HCT116 (cell line): ENCODE results near the gene SNUPN. TPM values are rescaled to one million over a fixed set of nuclear protein-coding genes. Genes with fewer than 3 reads are reported as not detected.

Source experiments
- ATAC-seq: fragments of 200-7000 bp; cut with Tn5 transposase; 2 replicates; pipeline ENCODE4 v1.9.1; 2020; ENCODE audit warnings: mild to moderate bottlenecking, moderate library complexity
- BruUV-seq: library from RNA; stranded (reverse); fragments of 400-500 nt; replicated peaks from 2 replicates; lab custom pipeline; 2021; lab: Mats Ljungman, UMichigan
- CTCF ChIA-PET: fragments of 300-600 bp; sonication (Branson Sonifier 250); formaldehyde crosslinking; loops from one replicate; lab custom pipeline; 2021; ENCODE audit warnings: antibody characterized with exemption; lab: Charles Lee
- POLR2A ChIA-PET: fragments of 300-600, 350-600 bp; sonication (Branson Sonifier 250); formaldehyde crosslinking; loops from one replicate; lab custom pipeline; 2021; ENCODE audit warnings: antibody characterized with exemption; lab: Charles Lee
- RAD21 ChIA-PET, 2 experiments: fragments of 300-600 bp; sonication (Branson Sonifier 250); formaldehyde crosslinking; loops; one replicate each; lab custom pipeline; 2023; ENCODE audit warnings: low total read pairs in 2 of 2; ENCODE audit not compliant: uncharacterized antibody in 2 of 2, unreplicated experiment in 2 of 2, low non-redundant PET in 1 of 2; lab: Charles Lee
- DNase-seq: peaks from one replicate; pipeline ENCODE4 v3.0.0-alpha.2; 2010; ENCODE audit warnings: low read depth, low spot score
- H2AFZ ChIP-seq: fragments of 200-600 bp; shearing (Covaris generic), sonication (generic); 2 replicates; pipeline ENCODE4 v1.6.1; 2017; ENCODE audit warnings: low read depth, mixed run types, mixed read lengths, antibody characterized with exemption, low read length; ENCODE audit not compliant: poor library complexity, severe bottlenecking
- H3K27ac ChIP-seq: 2 replicates; pipeline ENCODE4 v1.5.1; 2012; ENCODE audit warnings: low read depth, low read length
- H3K27me3 ChIP-seq: fragments of 200-600 bp; sonication (generic); 2 replicates; pipeline ENCODE4 v1.6.1; 2016; ENCODE audit warnings: mixed run types, low read length, mixed read lengths; ENCODE audit not compliant: insufficient read depth
- H3K36me3 ChIP-seq, 2 experiments: fragments of 200-500 bp in 1 of 2; fragments of 200-600 bp in 1 of 2; sonication (Bioruptor generic) in 1 of 2; sonication (generic) in 1 of 2; 2 replicates each; pipeline versions ENCODE4 v1.5.1 to v1.6.1; 2014 to 2016; ENCODE audit warnings: low read length in 2 of 2, inconsistent platforms in 1 of 2, mixed read lengths in 1 of 2, mixed run types in 1 of 2; ENCODE audit not compliant: insufficient read depth in 2 of 2, control insufficient read depth in 1 of 2
- H3K4me1 ChIP-seq, 2 experiments: fragments of 200-600 bp in 1 of 2; sonication (generic) in 1 of 2; 2 replicates each; pipeline versions ENCODE4 v1.5.1 to v1.6.1; 2012 to 2017; ENCODE audit warnings: low read length in 2 of 2, inconsistent platforms in 1 of 2, mild to moderate bottlenecking in 1 of 2, mixed read lengths in 1 of 2, mixed run types in 1 of 2, moderate library complexity in 1 of 2; ENCODE audit not compliant: insufficient read depth in 2 of 2, control insufficient read depth in 1 of 2
- H3K4me2 ChIP-seq: fragments of 200-600 bp; sonication (generic); 2 replicates; pipeline ENCODE4 v1.6.1; 2017; ENCODE audit warnings: mixed run types, low read length, mixed read lengths
- H3K4me3 ChIP-seq, 2 experiments: fragments of 200-600 bp in 1 of 2; sonication (generic) in 1 of 2; replicated peaks in 1 of 2; 2 replicates each; pipeline ENCODE4 v1.5.1; 2011 to 2016; ENCODE audit warnings: low read length in 2 of 2, control low read depth in 1 of 2, low read depth in 1 of 2, mild to moderate bottlenecking in 1 of 2, mixed read lengths in 1 of 2, mixed run types in 1 of 2
- H3K79me2 ChIP-seq: fragments of 200-600 bp; sonication (generic); 2 replicates; pipeline ENCODE4 v1.6.1; 2017; ENCODE audit warnings: mild to moderate bottlenecking, mixed run types, low read length, moderate library complexity, mixed read lengths; ENCODE audit not compliant: insufficient read depth
- H3K9ac ChIP-seq: fragments of 200-600 bp; sonication (generic); 2 replicates; pipeline ENCODE4 v1.6.1; 2016; ENCODE audit warnings: low read length, mixed read lengths
- H3K9me2 ChIP-seq: fragments of 200-600 bp; sonication (generic), shearing (Covaris generic); 2 replicates; pipeline ENCODE4 v1.6.1; 2017; ENCODE audit warnings: mixed run types, mild to moderate bottlenecking, moderate library complexity; ENCODE audit not compliant: insufficient read depth
- H3K9me3 ChIP-seq, 2 experiments: fragments of 200-500 bp in 1 of 2; fragments of 200-600 bp in 1 of 2; sonication (Bioruptor generic) in 1 of 2; sonication (generic) in 1 of 2; 2 replicates each; pipeline ENCODE4 v1.6.1; 2014 to 2017; ENCODE audit warnings: low read length in 2 of 2, mixed read lengths in 2 of 2, inconsistent platforms in 1 of 2, low read depth in 1 of 2, mild to moderate bottlenecking in 1 of 2, mixed run types in 1 of 2, moderate library complexity in 1 of 2; ENCODE audit not compliant: control insufficient read depth in 1 of 2, insufficient read depth in 1 of 2
- H4K20me1 ChIP-seq: fragments of 200-600 bp; sonication (generic), shearing (Covaris generic); 2 replicates; pipeline ENCODE4 v1.6.1; 2017; ENCODE audit warnings: mixed run types, mild to moderate bottlenecking, moderate library complexity; ENCODE audit not compliant: insufficient read depth
- ATF3 ChIP-seq: IDR thresholded peaks from 2 replicates; pipeline ENCODE4 v1.6.1; 2012
- CBX3 ChIP-seq: IDR thresholded peaks from 2 replicates; pipeline ENCODE4 v1.6.1; 2012; ENCODE audit warnings: low read depth
- CEBPB ChIP-seq: IDR thresholded peaks from 2 replicates; pipeline ENCODE4 v1.6.1; 2012; ENCODE audit warnings: low read depth
- ELF1 ChIP-seq: IDR thresholded peaks from 2 replicates; pipeline ENCODE4 v1.6.1; 2012; ENCODE audit warnings: low read depth, borderline replicate concordance
- EZH2 ChIP-seq: fragments of 200-600 bp; sonication (generic); IDR thresholded peaks from 2 replicates; pipeline ENCODE4 v1.6.1; 2017; ENCODE audit warnings: antibody characterized with exemption, mixed run types
- FOSL1 ChIP-seq: IDR thresholded peaks from 2 replicates; pipeline ENCODE4 v1.6.1; 2012; ENCODE audit warnings: low read depth
- JUND ChIP-seq: IDR thresholded peaks from 2 replicates; pipeline ENCODE4 v1.6.1; 2012
- MAX ChIP-seq: IDR thresholded peaks from 2 replicates; pipeline ENCODE4 v1.6.1; 2012
- POLR2A ChIP-seq: IDR thresholded peaks from 2 replicates; pipeline ENCODE4 v1.7.0; 2011; ENCODE audit warnings: borderline replicate concordance; ENCODE audit not compliant: insufficient read depth, insufficient read length; ENCODE audit errors: extremely low read depth
- POLR2AphosphoS5 ChIP-seq: IDR thresholded peaks from 2 replicates; pipeline ENCODE4 v1.6.1; 2011; ENCODE audit warnings: mild to moderate bottlenecking, low read depth, low read length, moderate library complexity
- RAD21 ChIP-seq: IDR thresholded peaks from 2 replicates; pipeline ENCODE4 v1.6.1; 2012; ENCODE audit warnings: low read depth, mild to moderate bottlenecking
- SP1 ChIP-seq: IDR thresholded peaks from 2 replicates; pipeline ENCODE4 v1.6.1; 2012; ENCODE audit warnings: low read depth
- SRF ChIP-seq: IDR thresholded peaks from 2 replicates; pipeline ENCODE4 v1.6.1; 2012; ENCODE audit warnings: low read depth
- TCF7L2 ChIP-seq: IDR thresholded peaks from 2 replicates; pipeline ENCODE4 v1.7.0; 2011; ENCODE audit warnings: borderline replicate concordance, inconsistent platforms; ENCODE audit not compliant: insufficient read depth, insufficient read length; ENCODE audit errors: extremely low read depth
- YY1 ChIP-seq: IDR thresholded peaks from 2 replicates; pipeline ENCODE4 v1.6.1; 2011; ENCODE audit warnings: low read length, low read depth, moderate library complexity, mild to moderate bottlenecking; ENCODE audit not compliant: insufficient replicate concordance; ENCODE audit errors: extremely low read depth
- ZFX ChIP-seq: fragments of 450-650 bp; IDR thresholded peaks from 2 replicates; pipeline ENCODE4 v1.6.1; 2017
- ZNF274 ChIP-seq: fragments of 200-500 bp; sonication (Bioruptor generic); IDR thresholded peaks from 2 replicates; pipeline ENCODE4 v1.6.1; 2014; ENCODE audit warnings: mild to moderate bottlenecking, low read depth, low read length, inconsistent platforms
- intact Hi-C: fragments of 100-400 bp; cut with micrococcal nuclease; formaldehyde crosslinking; loops from 2 replicates; pipeline ENCODE4 v1.10.0; 2022
- total RNA-seq: library from RNA; stranded (reverse); gene quantifications from one replicate; pipeline ENCODE4 v1.2.1, GENCODE V29; 2021; ENCODE audit not compliant: unreplicated experiment
- TF ChIP-seq, protein P1 (sequence below): IDR thresholded peaks from 2 replicates; pipeline ENCODE4 v1.6.1; 2012; ENCODE audit warnings: low read depth
- TF ChIP-seq, protein P2 (sequence below), 3 experiments: fragments of 200-600 bp in 1 of 3; sonication (generic) in 1 of 3; IDR thresholded peaks in 2 of 3; conservative IDR thresholded peaks in 1 of 3; 2 replicates each; pipeline ENCODE4 v1.5.1; 2012 to 2017; ENCODE audit warnings: low read depth in 2 of 3, low read length in 2 of 3, antibody characterized with exemption in 1 of 3, borderline replicate concordance in 1 of 3, control low read depth in 1 of 3, mild to moderate bottlenecking in 1 of 3, mixed read lengths in 1 of 3, mixed run types in 1 of 3, moderate library complexity in 1 of 3; ENCODE audit not compliant: insufficient read depth in 1 of 3

SNUPN gene
- total RNA-seq, 1 experiment from 2014 or later: 29.8 TPM

GRCh38 chr15:75578948-75579920 is 46.3 kb downstream of the SNUPN start, which contains the start of gene PTPN9:
Gene PTPN9, minus strand, starts transcription at chr15:75579315. Its CDS starts 539 bp downstream, at chr15:75578776.
- no TSS peak for BruUV-seq
- TF ChIP-seq CEBPB (no peak), ZNF274 (no peak), EZH2 (no peak), ATF3 (no peak), POLR2AphosphoS5 (peak; percentile 63; the same call in 1 of the 2 replicates), SRF (no peak), MAX (no peak), ELF1 (no peak), RAD21 (0 out of 2 replicates have a peak, but pooled peaks have one; percentile 15), YY1 (peak; percentile 68), SP1 (no peak), FOSL1 (no peak), JUND (no peak), POLR2A (peak; percentile 38), TCF7L2 (peak; percentile 43), ZFX (no peak; the same call in 1 of the 2 replicates), CBX3 (no peak)
- TF ChIP-seq, protein P1, sequence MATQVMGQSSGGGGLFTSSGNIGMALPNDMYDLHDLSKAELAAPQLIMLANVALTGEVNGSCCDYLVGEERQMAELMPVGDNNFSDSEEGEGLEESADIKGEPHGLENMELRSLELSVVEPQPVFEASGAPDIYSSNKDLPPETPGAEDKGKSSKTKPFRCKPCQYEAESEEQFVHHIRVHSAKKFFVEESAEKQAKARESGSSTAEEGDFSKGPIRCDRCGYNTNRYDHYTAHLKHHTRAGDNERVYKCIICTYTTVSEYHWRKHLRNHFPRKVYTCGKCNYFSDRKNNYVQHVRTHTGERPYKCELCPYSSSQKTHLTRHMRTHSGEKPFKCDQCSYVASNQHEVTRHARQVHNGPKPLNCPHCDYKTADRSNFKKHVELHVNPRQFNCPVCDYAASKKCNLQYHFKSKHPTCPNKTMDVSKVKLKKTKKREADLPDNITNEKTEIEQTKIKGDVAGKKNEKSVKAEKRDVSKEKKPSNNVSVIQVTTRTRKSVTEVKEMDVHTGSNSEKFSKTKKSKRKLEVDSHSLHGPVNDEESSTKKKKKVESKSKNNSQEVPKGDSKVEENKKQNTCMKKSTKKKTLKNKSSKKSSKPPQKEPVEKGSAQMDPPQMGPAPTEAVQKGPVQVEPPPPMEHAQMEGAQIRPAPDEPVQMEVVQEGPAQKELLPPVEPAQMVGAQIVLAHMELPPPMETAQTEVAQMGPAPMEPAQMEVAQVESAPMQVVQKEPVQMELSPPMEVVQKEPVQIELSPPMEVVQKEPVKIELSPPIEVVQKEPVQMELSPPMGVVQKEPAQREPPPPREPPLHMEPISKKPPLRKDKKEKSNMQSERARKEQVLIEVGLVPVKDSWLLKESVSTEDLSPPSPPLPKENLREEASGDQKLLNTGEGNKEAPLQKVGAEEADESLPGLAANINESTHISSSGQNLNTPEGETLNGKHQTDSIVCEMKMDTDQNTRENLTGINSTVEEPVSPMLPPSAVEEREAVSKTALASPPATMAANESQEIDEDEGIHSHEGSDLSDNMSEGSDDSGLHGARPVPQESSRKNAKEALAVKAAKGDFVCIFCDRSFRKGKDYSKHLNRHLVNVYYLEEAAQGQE: no peak
- TF ChIP-seq, protein P2, sequence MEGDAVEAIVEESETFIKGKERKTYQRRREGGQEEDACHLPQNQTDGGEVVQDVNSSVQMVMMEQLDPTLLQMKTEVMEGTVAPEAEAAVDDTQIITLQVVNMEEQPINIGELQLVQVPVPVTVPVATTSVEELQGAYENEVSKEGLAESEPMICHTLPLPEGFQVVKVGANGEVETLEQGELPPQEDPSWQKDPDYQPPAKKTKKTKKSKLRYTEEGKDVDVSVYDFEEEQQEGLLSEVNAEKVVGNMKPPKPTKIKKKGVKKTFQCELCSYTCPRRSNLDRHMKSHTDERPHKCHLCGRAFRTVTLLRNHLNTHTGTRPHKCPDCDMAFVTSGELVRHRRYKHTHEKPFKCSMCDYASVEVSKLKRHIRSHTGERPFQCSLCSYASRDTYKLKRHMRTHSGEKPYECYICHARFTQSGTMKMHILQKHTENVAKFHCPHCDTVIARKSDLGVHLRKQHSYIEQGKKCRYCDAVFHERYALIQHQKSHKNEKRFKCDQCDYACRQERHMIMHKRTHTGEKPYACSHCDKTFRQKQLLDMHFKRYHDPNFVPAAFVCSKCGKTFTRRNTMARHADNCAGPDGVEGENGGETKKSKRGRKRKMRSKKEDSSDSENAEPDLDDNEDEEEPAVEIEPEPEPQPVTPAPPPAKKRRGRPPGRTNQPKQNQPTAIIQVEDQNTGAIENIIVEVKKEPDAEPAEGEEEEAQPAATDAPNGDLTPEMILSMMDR (IDR thresholded peaks at IDR 0.05 in 2 of 3, conservative IDR thresholded peaks at IDR 0.05 in 1 of 3; ENCODE audit: borderline replicate concordance in 1 of 3, insufficient read depth in 1 of 3, low read depth in 2 of 3, low read length in 2 of 3): peak in 2 of 3 experiments; percentile 13 to 37; a peak in 2 of 6 replicates

More at GRCh38 chr15:75578948-75579920, 46.3 kb downstream of the SNUPN start, which contains the start of gene PTPN9:
- Histone ChIP-seq H4K20me1 (no peaks in the 10 kb centered on the region), H3K36me3 (no peaks in the 10 kb centered on the region), H2AFZ (peak within 1 kb of the TSS; percentile 81), H3K79me2 (peaks cover 38% of the 10 kb centered on the region), H3K27me3 (no peaks in the 10 kb centered on the region), H3K4me1 (peaks cover 5 to 16% of the 10 kb centered on the region in 2 experiments), H3K9me3 (no peaks in the 10 kb centered on the region), H3K9ac (peak within 1 kb of the TSS; percentile 92), H3K4me2 (peak within 1 kb of the TSS; percentile 95), H3K9me2 (no peaks in the 10 kb centered on the region), H3K4me3 (peak within 1 kb of the TSS; percentile 86 to 93), H3K27ac (peak within 1 kb of the TSS; percentile 91)
- peak; percentile 23 for DNase-seq
- peak; percentile 84 for ATAC-seq
- ChIA-PET RAD21 (interaction anchor here in 1 of 2 experiments (0.7 kb wide), 1 partner anchor 46 kb away, joined by 6 read pairs; no protein-coding TSS in a partner anchor), CTCF (interaction anchor here (0.7 to 1.5 kb wide), 2 partner anchors 127 to 377 kb away, joined by 3 to 5 read pairs; partner anchors contain the start of gene SIN3A), POLR2A (interaction anchor here (1.4 kb wide), 2 partner anchors 46 to 48 kb away, joined by 3 to 5 read pairs; partner anchors contain the start of gene SNUPN)
- intact Hi-C loops: loop anchor here (5.0 kb wide), 1 partner anchor 127 kb away; the partner anchor contains the start of gene SIN3A
